ENCODE data around the gene DOK7.

- TF ChIP-seq CTCF (IDR thresholded peaks at IDR 0.05) (no peak), POLR2AphosphoS5 (IDR thresholded peaks at IDR 0.05) (no peak)
These were observed 11.2 kb upstream of the DOK7 start for GRCh38 chr4:3451956-3452355.
